ENCODE measurements around the gene KRTCAP3.

Gene KRTCAP3

DNA sequence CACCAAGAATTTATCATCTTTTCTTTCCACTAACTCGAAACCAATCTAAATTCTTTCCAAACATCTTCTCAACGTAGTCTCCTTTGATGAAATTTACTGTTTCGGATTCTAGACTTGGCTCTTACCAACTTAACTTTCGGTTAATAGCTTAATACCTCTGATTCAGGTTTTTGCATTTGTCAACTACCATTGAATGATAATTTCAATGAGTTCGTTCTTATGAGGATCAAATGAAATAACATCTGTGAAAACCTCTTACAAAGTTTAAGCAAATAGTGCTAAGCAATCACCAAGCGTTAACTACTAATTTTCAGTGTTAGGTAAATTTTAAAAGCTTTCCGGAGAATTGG, 14.3 kb upstream of the KRTCAP3 start:
- no peak for TF ChIP-seq TEAD4 (IDR thresholded peaks at IDR 0.05)
- TF ChIP-seq, protein P1, sequence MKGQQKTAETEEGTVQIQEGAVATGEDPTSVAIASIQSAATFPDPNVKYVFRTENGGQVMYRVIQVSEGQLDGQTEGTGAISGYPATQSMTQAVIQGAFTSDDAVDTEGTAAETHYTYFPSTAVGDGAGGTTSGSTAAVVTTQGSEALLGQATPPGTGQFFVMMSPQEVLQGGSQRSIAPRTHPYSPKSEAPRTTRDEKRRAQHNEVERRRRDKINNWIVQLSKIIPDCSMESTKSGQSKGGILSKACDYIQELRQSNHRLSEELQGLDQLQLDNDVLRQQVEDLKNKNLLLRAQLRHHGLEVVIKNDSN (IDR thresholded peaks at IDR 0.05), result no peak
- TF ChIP-seq TAF1 (IDR thresholded peaks at IDR 0.05; ENCODE audit: low read depth), result no peak
- no peak for TF ChIP-seq RAD21 (IDR thresholded peaks at IDR 0.05; ENCODE audit: low read depth)
- TF ChIP-seq CEBPB (IDR thresholded peaks at IDR 0.05), result no peak
- TF ChIP-seq, protein P2, sequence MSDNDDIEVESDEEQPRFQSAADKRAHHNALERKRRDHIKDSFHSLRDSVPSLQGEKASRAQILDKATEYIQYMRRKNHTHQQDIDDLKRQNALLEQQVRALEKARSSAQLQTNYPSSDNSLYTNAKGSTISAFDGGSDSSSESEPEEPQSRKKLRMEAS (IDR thresholded peaks at IDR 0.05), result no peak
- TF ChIP-seq YY1 (IDR thresholded peaks at IDR 0.05; ENCODE audit: low read depth), result no peak
- no peak for TF ChIP-seq NFIC (IDR thresholded peaks at IDR 0.05)
- TF ChIP-seq EP300 (IDR thresholded peaks at IDR 0.05; ENCODE audit: borderline replicate concordance), result no peak
- TF ChIP-seq TCF12 (IDR thresholded peaks at IDR 0.05; ENCODE audit: low read depth), result no peak
- no peak for TF ChIP-seq ZBTB7A (IDR thresholded peaks at IDR 0.05; ENCODE audit: low read depth)
- no peak for TF ChIP-seq CREB1 (IDR thresholded peaks at IDR 0.05; ENCODE audit: low read depth)
- no peak for TF ChIP-seq EGR1 (IDR thresholded peaks at IDR 0.05)
- TF ChIP-seq, protein P3, sequence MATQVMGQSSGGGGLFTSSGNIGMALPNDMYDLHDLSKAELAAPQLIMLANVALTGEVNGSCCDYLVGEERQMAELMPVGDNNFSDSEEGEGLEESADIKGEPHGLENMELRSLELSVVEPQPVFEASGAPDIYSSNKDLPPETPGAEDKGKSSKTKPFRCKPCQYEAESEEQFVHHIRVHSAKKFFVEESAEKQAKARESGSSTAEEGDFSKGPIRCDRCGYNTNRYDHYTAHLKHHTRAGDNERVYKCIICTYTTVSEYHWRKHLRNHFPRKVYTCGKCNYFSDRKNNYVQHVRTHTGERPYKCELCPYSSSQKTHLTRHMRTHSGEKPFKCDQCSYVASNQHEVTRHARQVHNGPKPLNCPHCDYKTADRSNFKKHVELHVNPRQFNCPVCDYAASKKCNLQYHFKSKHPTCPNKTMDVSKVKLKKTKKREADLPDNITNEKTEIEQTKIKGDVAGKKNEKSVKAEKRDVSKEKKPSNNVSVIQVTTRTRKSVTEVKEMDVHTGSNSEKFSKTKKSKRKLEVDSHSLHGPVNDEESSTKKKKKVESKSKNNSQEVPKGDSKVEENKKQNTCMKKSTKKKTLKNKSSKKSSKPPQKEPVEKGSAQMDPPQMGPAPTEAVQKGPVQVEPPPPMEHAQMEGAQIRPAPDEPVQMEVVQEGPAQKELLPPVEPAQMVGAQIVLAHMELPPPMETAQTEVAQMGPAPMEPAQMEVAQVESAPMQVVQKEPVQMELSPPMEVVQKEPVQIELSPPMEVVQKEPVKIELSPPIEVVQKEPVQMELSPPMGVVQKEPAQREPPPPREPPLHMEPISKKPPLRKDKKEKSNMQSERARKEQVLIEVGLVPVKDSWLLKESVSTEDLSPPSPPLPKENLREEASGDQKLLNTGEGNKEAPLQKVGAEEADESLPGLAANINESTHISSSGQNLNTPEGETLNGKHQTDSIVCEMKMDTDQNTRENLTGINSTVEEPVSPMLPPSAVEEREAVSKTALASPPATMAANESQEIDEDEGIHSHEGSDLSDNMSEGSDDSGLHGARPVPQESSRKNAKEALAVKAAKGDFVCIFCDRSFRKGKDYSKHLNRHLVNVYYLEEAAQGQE (IDR thresholded peaks at IDR 0.05; ENCODE audit: low read depth), result no peak
- TF ChIP-seq FOXM1 (IDR thresholded peaks at IDR 0.05; ENCODE audit: borderline replicate concordance, low read depth), result no peak

DNA sequence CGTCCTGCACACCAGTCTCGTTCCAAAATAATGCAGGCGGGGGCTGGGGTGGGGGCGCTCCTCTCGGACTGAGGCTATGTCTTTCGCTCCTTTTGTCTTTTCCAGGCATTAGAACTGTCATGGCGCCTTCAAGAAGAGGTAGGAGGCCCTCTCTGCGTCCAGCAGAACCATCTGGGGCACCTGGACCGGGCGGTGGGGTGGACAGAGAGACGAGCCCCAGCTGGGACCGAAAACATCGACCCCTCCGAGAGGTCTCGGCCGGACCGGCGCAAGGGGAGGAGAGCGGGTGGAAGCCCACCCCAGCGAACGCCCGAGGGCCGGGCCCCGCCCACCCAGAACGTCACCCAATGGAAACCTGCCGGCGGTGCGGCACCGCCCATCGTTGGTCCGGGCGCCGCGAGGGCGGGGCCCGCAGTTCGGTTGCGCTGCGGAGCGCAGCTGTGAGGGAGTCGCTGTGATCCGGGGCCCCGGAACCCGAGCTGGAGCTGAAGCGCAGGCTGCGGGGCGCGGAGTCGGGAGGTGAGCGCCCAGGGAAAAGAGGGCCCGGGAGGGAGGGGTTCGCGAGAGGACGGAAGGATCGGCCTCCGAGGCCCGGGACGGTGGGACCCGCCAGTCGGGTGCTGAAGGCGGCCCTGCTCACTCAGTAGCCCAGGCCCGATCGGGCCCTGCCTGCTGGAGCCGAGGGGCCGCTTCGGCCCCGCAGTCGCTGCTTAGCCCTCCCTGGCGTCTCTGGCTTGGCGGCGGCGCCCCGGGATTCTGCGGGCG, 13.8 kb upstream of the KRTCAP3 start, which contains the start of gene NRBP1:
TSS of gene NRBP1 (plus strand) at position 419 of the 765 bp plus-strand sequence. CDS start 4,643 bp downstream, outside the sequence.
- TF ChIP-seq EP300 (IDR thresholded peaks at IDR 0.05; ENCODE audit: borderline replicate concordance) (no peak), EGR1 (IDR thresholded peaks at IDR 0.05) (no peak), TEAD4 (IDR thresholded peaks at IDR 0.05) (no peak), NFIC (IDR thresholded peaks at IDR 0.05) (no peak), TCF12 (IDR thresholded peaks at IDR 0.05; ENCODE audit: low read depth) (peak; percentile 64; the same call in 1 of the 2 replicates), YY1 (IDR thresholded peaks at IDR 0.05; ENCODE audit: low read depth) (peak; percentile 71), CREB1 (IDR thresholded peaks at IDR 0.05; ENCODE audit: low read depth) (0 out of 2 replicates have a peak, but pooled peaks have one; percentile 22), FOXM1 (IDR thresholded peaks at IDR 0.05; ENCODE audit: borderline replicate concordance, low read depth) (0 out of 2 replicates have a peak, but pooled peaks have one; percentile 16), TAF1 (IDR thresholded peaks at IDR 0.05; ENCODE audit: low read depth) (peak; percentile 86), CEBPB (IDR thresholded peaks at IDR 0.05) (no peak), ZBTB7A (IDR thresholded peaks at IDR 0.05; ENCODE audit: low read depth) (peak; percentile 94)
- TF ChIP-seq, protein P1 (IDR thresholded peaks at IDR 0.05), result no peak
- TF ChIP-seq, protein P2 (IDR thresholded peaks at IDR 0.05), result no peak; the same call in none of the 2 replicates

DNA sequence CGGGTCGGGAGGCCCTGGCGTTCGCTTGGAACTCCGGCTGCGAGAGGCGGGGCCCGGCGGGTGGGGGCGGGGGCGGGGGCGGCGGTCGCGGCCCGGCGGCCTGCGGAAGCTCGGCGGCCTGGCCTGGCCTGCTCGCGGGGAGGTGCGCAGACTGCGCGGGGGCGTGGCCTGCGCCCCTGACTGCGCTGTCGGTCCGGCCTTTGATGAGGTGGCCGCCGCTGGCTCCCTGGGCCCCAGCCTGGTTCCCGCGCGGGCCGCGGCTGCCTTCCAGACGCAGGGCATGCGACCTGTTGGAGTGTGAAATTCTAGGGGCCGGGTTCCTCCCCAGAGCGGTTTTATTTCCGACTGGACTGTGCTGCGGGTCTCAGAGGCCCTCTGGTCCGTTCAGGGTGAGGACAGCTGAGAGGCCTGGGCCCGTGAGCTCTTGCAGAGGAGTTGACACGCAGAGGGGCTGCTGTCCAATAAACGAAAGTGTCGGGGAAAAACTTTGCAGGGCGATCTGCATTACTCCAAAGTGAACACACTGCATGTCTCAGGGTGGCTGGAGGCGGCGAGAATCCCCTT, 13.1 kb upstream of the KRTCAP3 start:
- TF ChIP-seq TAF1 (IDR thresholded peaks at IDR 0.05; ENCODE audit: low read depth) (no peak), NFIC (IDR thresholded peaks at IDR 0.05) (no peak), RAD21 (IDR thresholded peaks at IDR 0.05; ENCODE audit: low read depth) (no peak), YY1 (IDR thresholded peaks at IDR 0.05; ENCODE audit: low read depth) (no peak), EP300 (IDR thresholded peaks at IDR 0.05; ENCODE audit: borderline replicate concordance) (0 out of 2 replicates have a peak, but pooled peaks have one; percentile 5)
- TF ChIP-seq, protein P2 (IDR thresholded peaks at IDR 0.05), result peak; percentile 55; the same call in 1 of the 2 replicates

DNA sequence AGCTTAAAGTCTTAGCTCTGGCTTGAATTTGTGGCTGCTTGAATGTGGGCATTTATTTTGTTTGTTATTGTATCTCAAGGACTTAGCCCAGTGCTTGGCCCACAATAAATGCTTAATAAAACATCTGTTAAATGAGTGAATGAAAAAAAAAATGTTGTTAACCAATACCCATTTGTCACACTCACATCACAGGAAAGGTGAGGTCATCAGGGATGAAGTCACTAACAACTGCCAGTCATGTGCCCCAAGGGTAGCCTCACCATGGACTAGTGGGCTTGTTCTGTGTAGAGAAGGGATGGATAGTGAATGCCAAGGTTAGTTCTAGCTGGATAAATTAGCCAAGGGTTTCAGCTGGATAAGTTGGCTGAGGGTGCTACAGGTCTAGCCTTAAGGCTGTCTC, 10.8 kb upstream of the KRTCAP3 start:
- TF ChIP-seq, protein P1 (IDR thresholded peaks at IDR 0.05), result 0 out of 2 replicates have a peak, but pooled peaks have one; percentile 19
- TF ChIP-seq RAD21 (IDR thresholded peaks at IDR 0.05; ENCODE audit: low read depth) (no peak), EGR1 (IDR thresholded peaks at IDR 0.05) (no peak), EP300 (IDR thresholded peaks at IDR 0.05; ENCODE audit: borderline replicate concordance) (no peak), NFIC (IDR thresholded peaks at IDR 0.05) (no peak)

DNA sequence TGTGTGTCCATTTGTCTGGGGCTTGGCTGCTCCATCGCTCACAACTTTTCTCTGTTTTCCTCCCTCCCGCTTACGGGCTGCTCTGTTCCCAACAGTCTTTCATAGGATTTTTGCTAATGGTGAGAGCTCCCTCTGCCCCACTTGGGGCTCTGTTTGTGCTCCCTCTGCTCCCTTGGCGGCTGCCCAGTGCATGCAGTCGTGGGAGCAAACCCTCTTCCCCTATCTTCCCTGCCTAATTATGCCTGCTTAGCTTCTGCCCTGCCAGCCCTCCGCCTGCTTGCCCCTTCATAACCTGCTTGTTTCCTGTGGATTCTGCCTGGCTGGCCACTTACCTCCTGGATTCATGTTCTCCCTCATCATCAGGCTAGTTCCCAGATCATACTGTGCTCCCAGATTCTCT, 6.6 kb upstream of the KRTCAP3 start:
- TF ChIP-seq, protein P3 (IDR thresholded peaks at IDR 0.05; ENCODE audit: low read depth), result no peak
- no peak for TF ChIP-seq TAF1 (IDR thresholded peaks at IDR 0.05; ENCODE audit: low read depth)
- no peak for TF ChIP-seq TEAD4 (IDR thresholded peaks at IDR 0.05)
- TF ChIP-seq YY1 (IDR thresholded peaks at IDR 0.05; ENCODE audit: low read depth), result no peak
- TF ChIP-seq, protein P2 (IDR thresholded peaks at IDR 0.05), result no peak
- TF ChIP-seq EP300 (IDR thresholded peaks at IDR 0.05; ENCODE audit: borderline replicate concordance), result no peak
- no peak for TF ChIP-seq NFIC (IDR thresholded peaks at IDR 0.05)
- no peak for TF ChIP-seq FOXM1 (IDR thresholded peaks at IDR 0.05; ENCODE audit: borderline replicate concordance, low read depth)
- no peak for TF ChIP-seq EGR1 (IDR thresholded peaks at IDR 0.05)
- TF ChIP-seq, protein P1 (IDR thresholded peaks at IDR 0.05), result no peak
- TF ChIP-seq TCF12 (IDR thresholded peaks at IDR 0.05; ENCODE audit: low read depth), result no peak

All from Ishikawa (cell line).